Activated CD8-positive, alpha-beta memory T cell treated with anti-CD3 and anti-CD28 coated beads, Interleukin-2, amount 50 U/mL, for 1 hour (primary cell): ENCODE data around the gene MTIF2.
"Not testable (repeated sequence)": the region's sequence is repeated elsewhere in the genome, so short reads cannot be mapped to it uniquely, and the experiment has no call there.

ENCODE experiments used
- DNase-seq: peaks from one replicate; pipeline ENCODE4 v3.0.0-alpha.2; 2020; ENCODE audit errors: extremely low read depth

MTIF2 gene

DNA sequence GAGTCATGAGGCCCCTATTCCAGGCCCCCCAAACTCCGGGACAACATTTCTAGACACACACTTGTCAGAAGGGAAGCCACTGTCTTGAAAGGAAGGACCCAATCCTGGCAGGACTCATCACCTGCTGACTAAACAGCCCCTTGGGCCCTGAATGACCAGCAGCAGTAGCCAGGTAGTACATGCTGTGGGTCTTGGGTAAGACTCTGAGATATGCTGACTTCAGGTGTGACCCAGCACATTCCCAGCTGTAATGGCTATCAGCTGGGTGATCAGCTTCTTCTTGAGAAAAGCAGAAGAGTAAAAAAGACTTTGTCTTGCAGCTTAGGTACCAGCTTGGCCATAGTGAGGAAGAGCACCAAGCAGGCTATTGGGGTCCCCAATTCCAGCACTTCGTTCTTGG, 72.5 kb downstream of the MTIF2 start:
- DNase-seq = no peak

DNA sequence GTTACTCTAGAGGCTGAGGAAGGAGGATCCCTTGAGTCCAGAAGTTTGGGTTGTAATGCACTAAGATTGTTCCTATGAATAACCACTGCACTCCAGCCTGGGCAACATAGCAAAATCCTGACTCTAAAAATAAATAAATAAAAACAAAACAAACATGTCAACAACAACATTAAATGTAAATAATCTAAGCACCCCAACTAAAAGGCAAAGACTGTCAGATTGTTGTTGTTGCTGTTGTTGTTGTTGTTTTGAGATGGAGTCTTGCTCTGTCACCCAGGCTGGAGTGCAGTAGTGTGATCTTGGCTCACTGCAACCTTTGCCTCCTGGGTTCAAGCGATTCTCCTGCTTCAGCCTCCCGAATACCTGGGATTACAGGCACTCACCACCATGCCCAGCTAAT, 77.1 kb downstream of the MTIF2 start:
- DNase-seq = not testable (repeated sequence)

DNA sequence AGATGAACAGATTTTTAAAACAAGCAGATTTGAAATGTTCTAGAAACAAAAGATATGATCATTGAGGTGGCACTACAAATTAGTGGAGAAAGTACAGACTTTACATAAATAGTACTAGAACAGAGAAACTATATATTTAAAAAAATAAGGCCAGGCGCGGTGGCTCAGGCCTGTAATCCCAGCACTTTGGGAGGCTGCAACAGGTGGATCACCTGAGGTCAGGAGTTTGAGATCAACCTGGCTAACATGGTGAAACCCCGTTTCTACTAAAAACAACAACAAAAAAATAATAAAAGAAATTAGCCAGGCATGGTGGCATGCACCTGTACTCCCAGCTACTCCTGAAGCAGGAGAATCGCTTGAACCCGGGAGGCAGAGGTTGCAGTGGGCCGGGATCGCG, 82.2 kb downstream of the MTIF2 start:
- DNase-seq = not testable (repeated sequence)
